Astrocyte (in vitro differentiated cells and primary cell): ENCODE results near the gene CTAGE1.

ENCODE experiments used
- EZH2 ChIP-seq: IDR thresholded peaks from 2 replicates; pipeline ENCODE4 v1.6.1; 2012; ENCODE audit warnings: mild to moderate bottlenecking, low read length, inconsistent platforms; ENCODE audit not compliant: insufficient read depth
- TF ChIP-seq, protein P1 (sequence below): IDR thresholded peaks from 2 replicates; pipeline ENCODE4 v1.5.1; 2011; ENCODE audit warnings: low read depth, mild to moderate bottlenecking, inconsistent platforms, low read length, moderate library complexity; ENCODE audit not compliant: insufficient read depth

DNA sequence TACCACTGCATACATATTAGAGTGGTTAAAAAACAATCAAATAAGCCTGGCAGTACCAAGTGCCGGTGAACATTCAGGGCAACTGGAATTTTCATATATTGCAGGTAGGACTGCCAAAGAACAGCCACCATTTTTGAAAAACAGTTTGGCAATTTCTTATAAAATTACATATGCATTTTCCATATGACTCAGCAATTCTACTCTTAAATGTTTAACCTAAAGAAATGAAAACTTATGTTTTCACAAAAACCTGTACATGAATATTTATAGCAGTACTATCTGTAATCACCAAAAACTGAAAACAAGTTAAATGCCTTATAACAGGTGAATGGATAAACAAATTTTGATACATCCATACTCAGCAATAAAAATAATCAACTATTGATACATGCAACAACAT lies 39.9 kb downstream of the CTAGE1 start:
- TF ChIP-seq, protein P1, sequence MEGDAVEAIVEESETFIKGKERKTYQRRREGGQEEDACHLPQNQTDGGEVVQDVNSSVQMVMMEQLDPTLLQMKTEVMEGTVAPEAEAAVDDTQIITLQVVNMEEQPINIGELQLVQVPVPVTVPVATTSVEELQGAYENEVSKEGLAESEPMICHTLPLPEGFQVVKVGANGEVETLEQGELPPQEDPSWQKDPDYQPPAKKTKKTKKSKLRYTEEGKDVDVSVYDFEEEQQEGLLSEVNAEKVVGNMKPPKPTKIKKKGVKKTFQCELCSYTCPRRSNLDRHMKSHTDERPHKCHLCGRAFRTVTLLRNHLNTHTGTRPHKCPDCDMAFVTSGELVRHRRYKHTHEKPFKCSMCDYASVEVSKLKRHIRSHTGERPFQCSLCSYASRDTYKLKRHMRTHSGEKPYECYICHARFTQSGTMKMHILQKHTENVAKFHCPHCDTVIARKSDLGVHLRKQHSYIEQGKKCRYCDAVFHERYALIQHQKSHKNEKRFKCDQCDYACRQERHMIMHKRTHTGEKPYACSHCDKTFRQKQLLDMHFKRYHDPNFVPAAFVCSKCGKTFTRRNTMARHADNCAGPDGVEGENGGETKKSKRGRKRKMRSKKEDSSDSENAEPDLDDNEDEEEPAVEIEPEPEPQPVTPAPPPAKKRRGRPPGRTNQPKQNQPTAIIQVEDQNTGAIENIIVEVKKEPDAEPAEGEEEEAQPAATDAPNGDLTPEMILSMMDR: no peak
- TF ChIP-seq EZH2: no peak
